Testis (tissue), 2 donors: ENCODE data around the gene LRRN1.

Experiments
- POLR2A ChIP-seq: fragments of 450-650 bp; IDR thresholded peaks from one replicate; pipeline ENCODE4 v1.6.1; 2017; ENCODE audit warnings: antibody characterized with exemption, mild to moderate bottlenecking, moderate library complexity
- TF ChIP-seq, protein P1 (sequence below), 3 experiments: fragments of 450-650 bp in 2 of 3; fragments of 200-600 bp in 1 of 3; sonication (generic) in 1 of 3; IDR thresholded peaks; one replicate each; pipeline ENCODE4 v1.5.1; 2016 to 2019; ENCODE audit warnings: antibody characterized with exemption in 3 of 3, mild to moderate bottlenecking in 2 of 3, moderate library complexity in 1 of 3

DNA sequence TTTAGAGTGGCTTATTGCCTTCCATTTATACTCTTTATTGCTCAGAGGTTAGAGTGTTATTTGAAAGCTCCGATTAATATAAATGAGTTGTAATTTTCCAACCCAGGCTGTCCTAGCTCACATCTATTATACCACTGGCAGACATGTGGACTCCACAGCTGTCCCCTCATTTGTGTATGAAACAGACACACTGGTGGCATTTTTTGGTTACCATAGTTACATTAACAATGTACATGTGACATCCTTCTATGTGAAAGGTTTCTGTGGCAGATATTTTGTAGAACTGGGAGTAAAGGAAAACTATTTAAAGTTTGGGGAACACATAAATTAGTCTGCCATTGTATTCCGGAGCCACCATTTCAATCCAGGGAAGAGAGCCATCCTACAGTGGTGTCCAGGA lies 5.3 kb downstream of the LRRN1 start:
- TF ChIP-seq, protein P1, sequence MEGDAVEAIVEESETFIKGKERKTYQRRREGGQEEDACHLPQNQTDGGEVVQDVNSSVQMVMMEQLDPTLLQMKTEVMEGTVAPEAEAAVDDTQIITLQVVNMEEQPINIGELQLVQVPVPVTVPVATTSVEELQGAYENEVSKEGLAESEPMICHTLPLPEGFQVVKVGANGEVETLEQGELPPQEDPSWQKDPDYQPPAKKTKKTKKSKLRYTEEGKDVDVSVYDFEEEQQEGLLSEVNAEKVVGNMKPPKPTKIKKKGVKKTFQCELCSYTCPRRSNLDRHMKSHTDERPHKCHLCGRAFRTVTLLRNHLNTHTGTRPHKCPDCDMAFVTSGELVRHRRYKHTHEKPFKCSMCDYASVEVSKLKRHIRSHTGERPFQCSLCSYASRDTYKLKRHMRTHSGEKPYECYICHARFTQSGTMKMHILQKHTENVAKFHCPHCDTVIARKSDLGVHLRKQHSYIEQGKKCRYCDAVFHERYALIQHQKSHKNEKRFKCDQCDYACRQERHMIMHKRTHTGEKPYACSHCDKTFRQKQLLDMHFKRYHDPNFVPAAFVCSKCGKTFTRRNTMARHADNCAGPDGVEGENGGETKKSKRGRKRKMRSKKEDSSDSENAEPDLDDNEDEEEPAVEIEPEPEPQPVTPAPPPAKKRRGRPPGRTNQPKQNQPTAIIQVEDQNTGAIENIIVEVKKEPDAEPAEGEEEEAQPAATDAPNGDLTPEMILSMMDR (IDR thresholded peaks at IDR 0.05), result no peak
- TF ChIP-seq POLR2A, result no peak
